Kidney (tissue), 14 donors: ENCODE results near the gene CERS5. TPM values are rescaled to one million over a fixed set of nuclear protein-coding genes. Genes with fewer than 3 reads are reported as not detected.

ENCODE experiments used
- DNase-seq, 5 donors: peaks; one replicate each; pipeline ENCODE4 v3.0.0-alpha.2; 2013 to 2020
- FAIRE-seq: peaks from 2 replicates; lab custom pipeline; 2012; peaks lifted over from hg19 to GRCh38; lab: Jason Lieb, UNC
- H3K27ac ChIP-seq, 2 donors: one replicate each; pipeline ENCODE4 v1.7.0; 2013; ENCODE audit warnings: low read depth in 2 of 2, low read length in 2 of 2, inconsistent platforms in 1 of 2
- H3K27me3 ChIP-seq: one replicate; pipeline ENCODE4 v1.7.1; 2013; ENCODE audit warnings: low read length, inconsistent platforms; ENCODE audit not compliant: control insufficient read depth, insufficient read depth
- H3K36me3 ChIP-seq, 3 donors: one replicate each; pipeline versions ENCODE4 v1.7.0 to v1.7.1; 2013; ENCODE audit warnings: low read length in 3 of 3, control low read depth in 1 of 3, inconsistent platforms in 1 of 3; ENCODE audit not compliant: insufficient read depth in 3 of 3, control insufficient read depth in 2 of 3
- H3K4me1 ChIP-seq, 3 donors: one replicate each; pipeline versions ENCODE4 v1.7.0 to v1.7.1; 2013; ENCODE audit warnings: low read length in 3 of 3, inconsistent platforms in 1 of 3, low read depth in 1 of 3; ENCODE audit not compliant: control insufficient read depth in 2 of 3, insufficient read depth in 2 of 3
- H3K4me3 ChIP-seq, 3 donors: one replicate each; pipeline versions ENCODE4 v1.7.0 to v1.8.1; 2013; ENCODE audit warnings: low read length in 3 of 3, control low read depth in 1 of 3, inconsistent platforms in 1 of 3
- H3K9ac ChIP-seq, 3 donors: one replicate each; pipeline versions ENCODE4 v1.7.0 to v1.7.1; 2013; ENCODE audit warnings: low read length in 3 of 3, control low read depth in 1 of 3, inconsistent platforms in 1 of 3
- H3K9me3 ChIP-seq, 3 donors: one replicate each; pipeline versions ENCODE4 v1.7.0 to v1.7.1; 2013; ENCODE audit warnings: low read length in 3 of 3, control low read depth in 1 of 3, inconsistent platforms in 1 of 3; ENCODE audit not compliant: control insufficient read depth in 2 of 3, insufficient read depth in 1 of 3
- intact Hi-C: fragments of 100-400 bp; cut with DNase I; formaldehyde crosslinking; loops from one replicate; pipeline ENCODE4 v1.11.1; 2022
- polyA plus RNA-seq: library from polyadenylated mRNA; stranded (reverse); fragments of 350-450 nt; fragmentation: Illumina TruSeq; extraction: RNeasy Lipid Tissue Mini Kit (QIAGEN cat#74804); gene quantifications from one replicate; pipeline ENCODE4 v1.2.3, GENCODE V29; 2014; ENCODE audit warnings: low read depth, low replicate concordance; ENCODE audit not compliant: insufficient read depth
- total RNA-seq: library from RNA; stranded (reverse); fragmentation: NEBNext Ultra II Directional; extraction: Animal tissue kit (Norgen Biotek cat#: 25700); gene quantifications from one replicate; pipeline ENCODE4 v1.2.1, GENCODE V29; 2021
- TF ChIP-seq, protein P1 (sequence below): IDR thresholded peaks from 3 replicates; pipeline ENCODE4 v1.5.1; 2012; ENCODE audit warnings: mild to moderate bottlenecking, moderate library complexity, borderline replicate concordance; ENCODE audit not compliant: insufficient read depth; ENCODE audit errors: extremely low read depth
- donor health status: control.
- donor health status: control.
- donor health status: control.
- donor health status: control.
- donor health status: control.
- donor health status: DM: yes; HTN: yes; CAD: no.
- donor health status: Normal renal cell carcinoma (clear cell type).

The CERS5 gene
- total and polyA plus RNA-seq, 2 donors from 2014 or later, result 40.2 to 52.1 TPM

DNA sequence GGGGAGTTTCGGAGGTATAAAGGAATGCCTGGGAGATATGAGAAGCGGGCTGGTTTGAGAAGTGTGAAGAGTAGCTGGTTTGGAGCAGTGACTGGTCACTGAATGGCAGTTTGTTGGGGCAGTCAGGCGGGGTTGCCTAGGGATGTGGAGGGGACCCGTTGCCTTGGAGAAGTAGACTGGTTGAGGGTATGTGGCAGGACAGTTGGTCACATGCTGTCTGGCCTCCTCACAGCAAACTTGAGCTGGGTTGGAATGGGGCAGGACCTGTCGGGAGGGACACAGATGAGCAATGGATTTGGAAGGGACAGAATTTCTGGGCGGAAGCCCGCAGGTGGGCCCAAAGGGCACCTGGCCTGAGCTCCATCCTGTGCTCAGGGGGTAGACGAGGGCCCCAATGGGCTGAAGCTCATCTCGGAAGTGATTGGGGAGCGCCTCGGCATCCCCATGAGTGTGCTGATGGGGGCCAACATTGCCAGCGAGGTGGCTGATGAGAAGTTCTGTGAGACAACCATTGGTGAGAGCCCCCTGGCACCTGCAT, 61.2 kb downstream of the CERS5 start:
- Histone ChIP-seq H3K36me3 (peaks cover 0 to 6% (median 0%) of the 10 kb centered on the region in 3 donors), H3K27ac (peak overlapping the region in 1 of 2 donors; percentile 77), H3K9ac (no peak overlapping the region), H3K4me3 (peak overlapping the region in 2 of 3 donors; percentile 59 to 71), H3K4me1 (peaks cover 0 to 36% (median 33%) of the 10 kb centered on the region in 3 donors), H3K9me3 (no peaks in the 10 kb centered on the region), H3K27me3 (no peaks in the 10 kb centered on the region)
- no peak for FAIRE-seq
- TF ChIP-seq, protein P1, sequence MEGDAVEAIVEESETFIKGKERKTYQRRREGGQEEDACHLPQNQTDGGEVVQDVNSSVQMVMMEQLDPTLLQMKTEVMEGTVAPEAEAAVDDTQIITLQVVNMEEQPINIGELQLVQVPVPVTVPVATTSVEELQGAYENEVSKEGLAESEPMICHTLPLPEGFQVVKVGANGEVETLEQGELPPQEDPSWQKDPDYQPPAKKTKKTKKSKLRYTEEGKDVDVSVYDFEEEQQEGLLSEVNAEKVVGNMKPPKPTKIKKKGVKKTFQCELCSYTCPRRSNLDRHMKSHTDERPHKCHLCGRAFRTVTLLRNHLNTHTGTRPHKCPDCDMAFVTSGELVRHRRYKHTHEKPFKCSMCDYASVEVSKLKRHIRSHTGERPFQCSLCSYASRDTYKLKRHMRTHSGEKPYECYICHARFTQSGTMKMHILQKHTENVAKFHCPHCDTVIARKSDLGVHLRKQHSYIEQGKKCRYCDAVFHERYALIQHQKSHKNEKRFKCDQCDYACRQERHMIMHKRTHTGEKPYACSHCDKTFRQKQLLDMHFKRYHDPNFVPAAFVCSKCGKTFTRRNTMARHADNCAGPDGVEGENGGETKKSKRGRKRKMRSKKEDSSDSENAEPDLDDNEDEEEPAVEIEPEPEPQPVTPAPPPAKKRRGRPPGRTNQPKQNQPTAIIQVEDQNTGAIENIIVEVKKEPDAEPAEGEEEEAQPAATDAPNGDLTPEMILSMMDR, result no peak
- intact Hi-C loops, result no loop called here
- no peak for DNase-seq

DNA sequence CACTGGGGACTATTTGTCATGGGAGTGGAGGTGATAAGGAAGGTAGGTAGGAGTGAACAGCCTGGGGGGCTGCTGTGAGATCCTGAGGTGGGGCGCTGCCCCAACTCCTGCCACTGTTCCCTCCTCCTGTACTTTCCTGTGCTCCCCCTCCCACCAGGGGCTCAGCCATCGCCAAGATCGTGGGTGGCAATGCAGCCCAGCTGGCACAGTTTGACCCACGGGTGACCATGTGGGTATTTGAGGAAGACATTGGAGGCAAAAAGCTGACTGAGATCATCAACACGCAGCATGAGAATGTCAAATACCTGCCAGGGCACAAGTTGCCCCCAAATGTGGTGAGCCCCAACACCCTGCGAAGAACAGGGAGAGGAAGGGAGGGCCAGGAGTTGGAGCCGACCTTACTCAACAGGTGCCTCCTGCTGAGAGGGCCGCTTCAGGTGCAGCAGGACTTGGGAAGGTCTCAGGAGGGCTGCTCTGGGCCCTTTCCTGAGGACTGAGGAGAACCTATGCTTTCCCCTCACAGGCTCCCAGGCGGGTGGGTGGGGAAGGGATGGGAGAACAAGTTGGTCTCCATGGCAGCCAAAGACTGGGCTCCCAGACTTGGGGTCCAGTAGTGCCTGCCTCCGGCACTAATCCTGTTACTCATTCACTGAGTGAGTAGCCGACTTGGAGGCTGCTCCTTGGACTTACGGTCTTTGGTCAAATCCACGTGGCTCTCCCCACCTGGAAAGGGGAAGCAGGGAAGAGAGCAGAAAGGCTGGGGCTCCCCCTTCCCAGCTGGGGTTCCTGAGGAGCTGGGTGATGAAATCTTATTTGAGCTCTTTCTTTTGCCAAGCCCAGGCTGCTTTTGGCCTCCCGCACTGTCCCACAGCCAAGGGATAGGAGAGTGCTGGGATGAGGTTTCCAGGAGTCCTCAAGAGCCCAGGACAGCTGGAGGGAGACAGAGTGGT, 62.5 kb downstream of the CERS5 start:
- TF ChIP-seq, protein P1, result no peak
- intact Hi-C loops, result no loop called here
- Histone ChIP-seq H3K27ac (peak overlapping the region; percentile 51 to 77), H3K9ac (peak overlapping the region in 1 of 3 donors; percentile 57), H3K27me3 (no peaks in the 10 kb centered on the region), H3K4me3 (peak overlapping the region in 2 of 3 donors; percentile 67 to 71), H3K9me3 (no peaks in the 10 kb centered on the region), H3K4me1 (peaks cover 0 to 24% (median 23%) of the 10 kb centered on the region in 3 donors), H3K36me3 (peaks cover 0 to 10% (median 2%) of the 10 kb centered on the region in 3 donors)
- DNase-seq, result peak in 4 of 5 donors; percentile 63 to 73 (median 69)
- no peak for FAIRE-seq

DNA sequence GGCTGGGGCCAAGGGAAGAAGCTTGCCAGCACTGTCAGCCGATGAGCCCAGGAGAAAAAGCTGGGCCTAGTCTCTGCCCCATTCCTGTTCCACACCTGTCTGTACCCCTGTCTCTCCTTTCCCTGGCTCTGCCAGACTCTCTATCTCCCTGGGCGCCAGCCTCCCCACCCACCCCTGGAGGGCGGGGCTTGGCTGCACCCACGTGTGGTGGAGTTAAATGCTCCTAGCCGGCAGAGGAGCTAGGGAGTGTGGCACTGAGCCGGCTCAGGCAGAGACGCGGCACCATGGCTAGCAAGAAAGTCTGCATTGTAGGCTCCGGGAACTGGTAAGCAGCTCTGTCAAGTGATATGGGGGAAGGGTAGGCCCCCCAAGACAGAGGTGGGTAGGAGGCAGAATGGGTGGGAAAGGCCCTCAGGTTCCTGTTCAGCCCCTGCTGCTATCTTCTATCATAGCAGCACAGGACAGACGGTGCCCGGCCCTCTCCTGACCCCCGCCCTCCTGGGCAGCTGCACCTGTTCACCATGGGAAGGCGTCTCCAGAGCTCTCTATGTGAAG, 63.3 kb downstream of the CERS5 start, which contains the start of gene GPD1:
Gene GPD1 (plus strand): TSS at position 242 of the 555 bp plus-strand sequence. CDS start 43 bp downstream, at position 285.
- Histone ChIP-seq H3K36me3 (peaks cover 2 to 18% (median 6%) of the 10 kb centered on the region in 3 donors), H3K9ac (peak within 1 kb of the TSS in 1 of 3 donors; percentile 57), H3K27me3 (no peaks in the 10 kb centered on the region), H3K4me1 (peaks cover 0 to 17% (median 16%) of the 10 kb centered on the region in 3 donors), H3K4me3 (peak within 1 kb of the TSS in 2 of 3 donors; percentile 67 to 71), H3K9me3 (no peaks in the 10 kb centered on the region), H3K27ac (peak within 1 kb of the TSS; percentile 26 to 81)
- DNase-seq, result peak; percentile 71 to 90 (median 82)
- no peak for FAIRE-seq
- TF ChIP-seq, protein P1, result no peak
- intact Hi-C loops, result no loop called here
